Astrocyte (in vitro differentiated cells and primary cell): ENCODE measurements around the gene C1QTNF1. TPM values are rescaled to one million over a fixed set of nuclear protein-coding genes. Genes with fewer than 3 reads are reported as not detected.

Experiments used
- DNase-seq: peaks from one replicate; pipeline ENCODE4 v3.0.0-alpha.2; 2010; ENCODE audit warnings: low read depth
- FAIRE-seq: peaks from 2 replicates; lab custom pipeline; 2011; peaks lifted over from hg19 to GRCh38; lab: Jason Lieb, UNC
- H2AFZ ChIP-seq: 2 replicates; pipeline ENCODE4 v1.6.0; 2012; ENCODE audit warnings: low read depth, low read length, inconsistent platforms
- H3K27ac ChIP-seq: 2 replicates; pipeline ENCODE4 v1.5.1; 2011; ENCODE audit warnings: low read depth, low read length, inconsistent platforms
- H3K27me3 ChIP-seq: 2 replicates; pipeline ENCODE4 v1.6.0; 2011; ENCODE audit warnings: low read length, inconsistent platforms; ENCODE audit not compliant: insufficient read depth
- H3K36me3 ChIP-seq: 2 replicates; pipeline ENCODE4 v1.5.1; 2011; ENCODE audit warnings: low read length, inconsistent platforms; ENCODE audit not compliant: insufficient read depth
- H3K4me1 ChIP-seq: 2 replicates; pipeline ENCODE4 v1.5.1; 2011; ENCODE audit warnings: low read length, inconsistent platforms; ENCODE audit not compliant: insufficient read depth
- H3K4me2 ChIP-seq: 2 replicates; pipeline ENCODE4 v1.6.0; 2012; ENCODE audit warnings: low read length, inconsistent platforms
- H3K4me3 ChIP-seq: 2 replicates; pipeline ENCODE4 v1.5.1; 2011; ENCODE audit warnings: low read depth, mild to moderate bottlenecking, low read length, inconsistent platforms; ENCODE audit not compliant: insufficient read depth
- H3K79me2 ChIP-seq: 2 replicates; pipeline ENCODE4 v1.6.0; 2012; ENCODE audit warnings: mild to moderate bottlenecking, low read length, inconsistent platforms; ENCODE audit not compliant: insufficient read depth
- H3K9ac ChIP-seq: 2 replicates; pipeline ENCODE4 v1.6.0; 2012; ENCODE audit warnings: mild to moderate bottlenecking, low read length, inconsistent platforms
- H3K9me3 ChIP-seq: 2 replicates; pipeline ENCODE4 v1.5.1; 2012; ENCODE audit warnings: low read depth, mild to moderate bottlenecking, low read length, inconsistent platforms; ENCODE audit not compliant: insufficient read depth
- H4K20me1 ChIP-seq: 2 replicates; pipeline ENCODE4 v1.6.0; 2012; ENCODE audit warnings: low read length, inconsistent platforms; ENCODE audit not compliant: insufficient read depth
- H3K27ac Mint-ChIP-seq: one replicate; pipeline ENCODE4 v1.8.0; 2021; ENCODE audit warnings: mild to moderate bottlenecking, mixed read lengths; ENCODE audit not compliant: unreplicated experiment
- H3K27me3 Mint-ChIP-seq: one replicate; pipeline ENCODE4 v1.8.0; 2021; ENCODE audit warnings: low read depth, mixed read lengths; ENCODE audit not compliant: unreplicated experiment
- H3K36me3 Mint-ChIP-seq: one replicate; pipeline ENCODE4 v1.8.0; 2021; ENCODE audit warnings: low read depth, mixed read lengths; ENCODE audit not compliant: unreplicated experiment
- H3K4me1 Mint-ChIP-seq: one replicate; pipeline ENCODE4 v1.8.0; 2021; ENCODE audit warnings: low read depth, mixed read lengths; ENCODE audit not compliant: unreplicated experiment
- H3K4me3 Mint-ChIP-seq: one replicate; pipeline ENCODE4 v1.8.0; 2021; ENCODE audit warnings: mild to moderate bottlenecking, moderate library complexity, mixed read lengths; ENCODE audit not compliant: unreplicated experiment
- H3K9me3 Mint-ChIP-seq: one replicate; pipeline ENCODE4 v1.8.0; 2021; ENCODE audit warnings: mild to moderate bottlenecking, mixed read lengths; ENCODE audit not compliant: unreplicated experiment
- EZH2 ChIP-seq: IDR thresholded peaks from 2 replicates; pipeline ENCODE4 v1.6.1; 2012; ENCODE audit warnings: mild to moderate bottlenecking, low read length, inconsistent platforms; ENCODE audit not compliant: insufficient read depth
- total RNA-seq: library from RNA; stranded (reverse); gene quantifications from 2 replicates; pipeline ENCODE4 v1.2.1, GENCODE V29; 2021
- TF ChIP-seq, protein P1 (sequence below): IDR thresholded peaks from 2 replicates; pipeline ENCODE4 v1.5.1; 2011; ENCODE audit warnings: low read depth, mild to moderate bottlenecking, inconsistent platforms, low read length, moderate library complexity; ENCODE audit not compliant: insufficient read depth

Gene C1QTNF1
- total RNA-seq, 1 donor from 2014 or later, result 2.2 TPM

DNA sequence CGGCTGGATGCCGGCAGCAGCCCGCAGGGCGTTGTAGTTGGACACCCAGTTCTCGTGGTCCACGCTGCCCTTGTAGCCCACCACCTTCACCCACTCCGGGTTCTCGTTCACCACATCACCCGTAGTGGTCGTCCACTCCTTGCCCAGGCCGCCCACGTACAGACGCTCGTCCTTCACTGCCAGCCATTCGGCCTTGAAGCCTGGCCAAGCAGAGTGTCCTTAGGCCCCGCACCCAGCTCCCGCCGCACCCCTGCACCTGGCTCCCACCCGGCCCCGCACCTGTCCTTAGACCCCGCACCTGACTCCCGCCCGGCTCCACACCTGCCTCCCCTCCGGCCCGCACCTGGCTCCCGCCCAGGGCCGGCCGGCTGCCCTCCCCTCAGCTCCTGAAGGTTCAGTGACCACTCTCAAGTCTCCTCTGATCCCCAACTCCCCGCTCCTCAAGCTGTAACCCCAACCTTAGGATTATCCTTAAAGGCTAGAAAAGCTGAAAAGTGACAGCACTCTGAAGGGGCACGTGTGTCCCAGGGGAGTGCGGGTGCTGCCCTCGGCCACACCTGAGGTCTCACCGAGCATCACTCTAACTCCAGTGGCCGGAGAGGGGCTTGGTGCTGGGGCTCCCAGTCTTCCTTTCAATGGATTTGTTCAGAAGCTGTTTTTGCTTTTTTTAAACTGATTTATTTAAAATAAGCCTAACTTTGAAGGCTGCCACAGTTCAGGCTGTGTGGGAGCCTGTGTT, 28.8 kb upstream of the C1QTNF1 start:
- FAIRE-seq, result no peak
- Mint-ChIP-seq H3K4me3 (no peak overlapping the region), H3K9me3 (no peaks in the 10 kb centered on the region), H3K27me3 (no peaks in the 10 kb centered on the region), H3K4me1 (no peaks in the 10 kb centered on the region), H3K27ac (no peak overlapping the region), H3K36me3 (peaks cover 23% of the 10 kb centered on the region)
- Histone ChIP-seq H3K27ac (no peak overlapping the region), H3K36me3 (peaks cover 12% of the 10 kb centered on the region), H3K4me3 (no peak overlapping the region), H3K79me2 (peaks cover 30% of the 10 kb centered on the region), H2AFZ (no peak overlapping the region), H3K4me1 (no peaks in the 10 kb centered on the region), H4K20me1 (peaks cover 80% of the 10 kb centered on the region), H3K27me3 (no peaks in the 10 kb centered on the region), H3K4me2 (no peak overlapping the region), H3K9me3 (no peaks in the 10 kb centered on the region), H3K9ac (no peak overlapping the region)
- no peak for TF ChIP-seq EZH2
- TF ChIP-seq, protein P1, sequence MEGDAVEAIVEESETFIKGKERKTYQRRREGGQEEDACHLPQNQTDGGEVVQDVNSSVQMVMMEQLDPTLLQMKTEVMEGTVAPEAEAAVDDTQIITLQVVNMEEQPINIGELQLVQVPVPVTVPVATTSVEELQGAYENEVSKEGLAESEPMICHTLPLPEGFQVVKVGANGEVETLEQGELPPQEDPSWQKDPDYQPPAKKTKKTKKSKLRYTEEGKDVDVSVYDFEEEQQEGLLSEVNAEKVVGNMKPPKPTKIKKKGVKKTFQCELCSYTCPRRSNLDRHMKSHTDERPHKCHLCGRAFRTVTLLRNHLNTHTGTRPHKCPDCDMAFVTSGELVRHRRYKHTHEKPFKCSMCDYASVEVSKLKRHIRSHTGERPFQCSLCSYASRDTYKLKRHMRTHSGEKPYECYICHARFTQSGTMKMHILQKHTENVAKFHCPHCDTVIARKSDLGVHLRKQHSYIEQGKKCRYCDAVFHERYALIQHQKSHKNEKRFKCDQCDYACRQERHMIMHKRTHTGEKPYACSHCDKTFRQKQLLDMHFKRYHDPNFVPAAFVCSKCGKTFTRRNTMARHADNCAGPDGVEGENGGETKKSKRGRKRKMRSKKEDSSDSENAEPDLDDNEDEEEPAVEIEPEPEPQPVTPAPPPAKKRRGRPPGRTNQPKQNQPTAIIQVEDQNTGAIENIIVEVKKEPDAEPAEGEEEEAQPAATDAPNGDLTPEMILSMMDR, result no peak
- DNase-seq, result no peak

DNA sequence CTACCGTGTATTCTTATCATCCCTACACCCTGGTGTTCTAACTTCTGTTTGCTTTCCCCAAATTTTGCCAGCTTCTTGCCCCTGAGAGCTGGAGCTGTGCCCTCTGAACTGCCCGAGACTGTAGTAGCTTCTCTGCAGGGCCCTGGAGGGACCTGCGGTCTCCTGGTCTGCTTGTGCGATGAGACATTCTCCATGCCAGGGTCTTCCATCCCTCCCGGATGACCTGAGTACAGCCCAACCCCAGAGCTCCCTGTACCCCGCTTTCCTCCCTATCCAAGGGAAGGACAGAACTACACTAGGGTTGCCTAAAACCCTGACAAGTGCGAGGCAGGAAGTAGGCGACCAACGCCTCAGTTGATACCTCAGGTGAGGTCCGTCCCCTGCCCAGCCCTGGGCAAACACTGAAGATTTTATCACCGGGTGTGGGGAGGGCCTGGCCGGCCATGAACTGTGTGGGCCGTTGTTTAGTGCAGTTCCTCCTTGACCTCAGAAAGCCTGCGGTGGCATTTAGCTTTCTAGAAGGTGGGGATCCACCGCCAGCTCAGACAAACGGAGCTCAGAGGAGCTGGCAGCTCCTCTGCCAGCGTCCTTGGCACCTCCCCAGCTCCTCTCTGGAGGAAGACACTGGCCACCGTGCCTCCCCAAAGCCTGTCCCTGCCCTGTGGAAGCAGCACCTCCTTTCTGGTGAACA, 28.1 kb upstream of the C1QTNF1 start:
- Histone ChIP-seq H4K20me1 (peaks cover 87% of the 10 kb centered on the region), H3K27me3 (no peaks in the 10 kb centered on the region), H3K27ac (no peak overlapping the region), H2AFZ (no peak overlapping the region), H3K4me1 (no peaks in the 10 kb centered on the region), H3K4me2 (no peak overlapping the region), H3K4me3 (no peak overlapping the region), H3K79me2 (peaks cover 37% of the 10 kb centered on the region), H3K36me3 (peaks cover 12% of the 10 kb centered on the region), H3K9me3 (no peaks in the 10 kb centered on the region), H3K9ac (no peak overlapping the region)
- peaks cover 19% of the 10 kb centered on the region for H3K36me3 Mint-ChIP-seq
- H3K9me3 Mint-ChIP-seq, result no peaks in the 10 kb centered on the region
- FAIRE-seq (no peak), DNase-seq (no peak)
- H3K27me3 Mint-ChIP-seq, result no peaks in the 10 kb centered on the region
- H3K4me1 Mint-ChIP-seq, result no peaks in the 10 kb centered on the region
- no peak for TF ChIP-seq EZH2
- TF ChIP-seq, protein P1, result no peak
- H3K27ac Mint-ChIP-seq, result peak overlapping the region; percentile 19
- H3K4me3 Mint-ChIP-seq, result no peak overlapping the region
